WERI-Rb-1 (cell line): ENCODE measurements around the gene ARHGEF10L.
A peak's percentile ranks its signal among the peaks of the same experiment; 100 is the strongest.

Experiments used
- DNase-seq: peaks from one replicate; pipeline ENCODE4 v3.0.0-alpha.2; 2020
- H3K27ac ChIP-seq: fragments of 250-450 bp; sonication (Bioruptor Pico); 2 replicates; pipeline ENCODE4 v1.5.1; 2020; ENCODE audit warnings: mild to moderate bottlenecking, moderate library complexity
- H3K27me3 ChIP-seq: fragments of 250-450 bp; sonication (Bioruptor Pico); 2 replicates; pipeline ENCODE4 v1.5.1; 2021; ENCODE audit warnings: mild to moderate bottlenecking, low read depth, moderate library complexity; ENCODE audit not compliant: insufficient read depth, severe bottlenecking
- H3K36me3 ChIP-seq: fragments of 250-450 bp; sonication (Bioruptor Pico); 2 replicates; pipeline ENCODE4 v1.5.1; 2020; ENCODE audit warnings: mild to moderate bottlenecking, moderate library complexity
- H3K4me3 ChIP-seq: 2 replicates; pipeline ENCODE4 v1.5.1; 2011; ENCODE audit warnings: low read depth, mild to moderate bottlenecking, control low read depth, low read length
- H3K9me3 ChIP-seq: fragments of 250-450 bp; sonication (Bioruptor Pico); 2 replicates; pipeline ENCODE4 v1.5.1; 2021; ENCODE audit warnings: mild to moderate bottlenecking, moderate library complexity; ENCODE audit not compliant: severe bottlenecking
- CTCF ChIP-seq: IDR thresholded peaks from 2 replicates; pipeline ENCODE4 v1.5.1; 2011; ENCODE audit warnings: low read depth, mild to moderate bottlenecking, control low read depth, inconsistent platforms, low read length

Gene ARHGEF10L

GRCh38 chr1:17649371-17650106 lies 110.0 kb downstream of the ARHGEF10L start:
- Histone ChIP-seq H3K27ac (no peak overlapping the region), H3K9me3 (no peaks in the 10 kb centered on the region), H3K36me3 (peaks cover 7% of the 10 kb centered on the region), H3K27me3 (no peaks in the 10 kb centered on the region), H3K4me3 (no peak overlapping the region)
- no peak for DNase-seq
- no peak for TF ChIP-seq CTCF

- DNase-seq, result no peak
- no peak overlapping the region for H3K27ac ChIP-seq
- no peak for TF ChIP-seq CTCF
- no peak overlapping the region for H3K4me3 ChIP-seq
- no peaks in the 10 kb centered on the region for H3K9me3 ChIP-seq
- no peaks in the 10 kb centered on the region for H3K27me3 ChIP-seq
- H3K36me3 ChIP-seq, result peaks cover 13% of the 10 kb centered on the region
These were observed 113.8 kb downstream of the ARHGEF10L start for GRCh38 chr1:17653276-17653675.

GRCh38 chr1:17653728-17654351 lies 114.3 kb downstream of the ARHGEF10L start:
- peak; percentile 52 for DNase-seq
- H3K4me3 ChIP-seq, result no peak overlapping the region
- H3K36me3 ChIP-seq, result peaks cover 15% of the 10 kb centered on the region
- H3K9me3 ChIP-seq, result no peaks in the 10 kb centered on the region
- H3K27ac ChIP-seq, result no peak overlapping the region
- TF ChIP-seq CTCF, result peak; percentile 80
- no peaks in the 10 kb centered on the region for H3K27me3 ChIP-seq

- H3K36me3 ChIP-seq, result peaks cover 18% of the 10 kb centered on the region
- H3K27ac ChIP-seq, result no peak overlapping the region
- H3K9me3 ChIP-seq, result no peaks in the 10 kb centered on the region
- no peaks in the 10 kb centered on the region for H3K27me3 ChIP-seq
- H3K4me3 ChIP-seq, result no peak overlapping the region
- no peak for TF ChIP-seq CTCF
- no peak for DNase-seq
These were observed 115.0 kb downstream of the ARHGEF10L start for GRCh38 chr1:17654519-17654918.

GRCh38 chr1:17655169-17655568 lies 115.7 kb downstream of the ARHGEF10L start:
- no peaks in the 10 kb centered on the region for H3K9me3 ChIP-seq
- H3K36me3 ChIP-seq, result peaks cover 22% of the 10 kb centered on the region
- no peak for DNase-seq
- H3K4me3 ChIP-seq, result no peak overlapping the region
- no peak overlapping the region for H3K27ac ChIP-seq
- TF ChIP-seq CTCF, result no peak
- H3K27me3 ChIP-seq, result no peaks in the 10 kb centered on the region
